Motor neuron (in vitro differentiated cells): ENCODE data around the gene TRMT6. TPM values are rescaled to one million over a fixed set of nuclear protein-coding genes. Genes with fewer than 3 reads are reported as not detected.

Source experiments
- total RNA-seq, 8 experiments: library from RNA; unstranded; fragments of 300-600 nt; gene quantifications; 2 replicates each; pipeline versions ENCODE4 v1.2.3 to v1.2.4, GENCODE V29; 2022

The TRMT6 gene
- total RNA-seq, 8 experiments from 2014 or later = 11.1 to 25.4 (median 18.6) TPM

Other genes starting within 250 kb of the TRMT6 start
- gene SHLD1, start 200.1 kb downstream of the TRMT6 start, total RNA-seq = 10 to 100 TPM in 1 of 8 experiments, 1 to 10 TPM in 7; 6.4 to 10.4 (median 8.7) TPM
- 10 to 100 TPM in 5 of 8 experiments, under 1 TPM in 3; 0.31 to 71.6 (median 53.7) TPM for gene CHGB, start 39.0 kb downstream of the TRMT6 start, total RNA-seq
- 10 to 100 TPM in 3 of 8 experiments, 1 to 10 TPM in 5; 3.4 to 20.2 (median 5.2) TPM for gene MCM8, start 119 bp upstream of the TRMT6 start, total RNA-seq
- gene CRLS1, start 55.6 kb upstream of the TRMT6 start, total RNA-seq = 10 to 100 TPM; 19.7 to 65.1 (median 32.5) TPM
- 1 to 10 TPM in 1 of 8 experiments, under 1 TPM in 7; 0.07 to 1.1 (median 0.26) TPM for gene LRRN4, start 103.5 kb upstream of the TRMT6 start, total RNA-seq
- 10 to 100 TPM in 3 of 8 experiments, 1 to 10 TPM in 2, under 1 TPM in 3; 0.11 to 18.0 (median 2.0) TPM for gene FERMT1, start 172.5 kb upstream of the TRMT6 start, total RNA-seq